ENCODE data around the gene ZNF101. TPM values are rescaled to one million over a fixed set of nuclear protein-coding genes. Genes with fewer than 3 reads are reported as not detected.

ZNF101 gene
- total and polyA plus RNA-seq, 9 of the 15 experiments (the other 6 are each of a cell fraction or from before 2014, with no cell fraction given): 9.6 to 20.3 (median 12.4) TPM

DNA sequence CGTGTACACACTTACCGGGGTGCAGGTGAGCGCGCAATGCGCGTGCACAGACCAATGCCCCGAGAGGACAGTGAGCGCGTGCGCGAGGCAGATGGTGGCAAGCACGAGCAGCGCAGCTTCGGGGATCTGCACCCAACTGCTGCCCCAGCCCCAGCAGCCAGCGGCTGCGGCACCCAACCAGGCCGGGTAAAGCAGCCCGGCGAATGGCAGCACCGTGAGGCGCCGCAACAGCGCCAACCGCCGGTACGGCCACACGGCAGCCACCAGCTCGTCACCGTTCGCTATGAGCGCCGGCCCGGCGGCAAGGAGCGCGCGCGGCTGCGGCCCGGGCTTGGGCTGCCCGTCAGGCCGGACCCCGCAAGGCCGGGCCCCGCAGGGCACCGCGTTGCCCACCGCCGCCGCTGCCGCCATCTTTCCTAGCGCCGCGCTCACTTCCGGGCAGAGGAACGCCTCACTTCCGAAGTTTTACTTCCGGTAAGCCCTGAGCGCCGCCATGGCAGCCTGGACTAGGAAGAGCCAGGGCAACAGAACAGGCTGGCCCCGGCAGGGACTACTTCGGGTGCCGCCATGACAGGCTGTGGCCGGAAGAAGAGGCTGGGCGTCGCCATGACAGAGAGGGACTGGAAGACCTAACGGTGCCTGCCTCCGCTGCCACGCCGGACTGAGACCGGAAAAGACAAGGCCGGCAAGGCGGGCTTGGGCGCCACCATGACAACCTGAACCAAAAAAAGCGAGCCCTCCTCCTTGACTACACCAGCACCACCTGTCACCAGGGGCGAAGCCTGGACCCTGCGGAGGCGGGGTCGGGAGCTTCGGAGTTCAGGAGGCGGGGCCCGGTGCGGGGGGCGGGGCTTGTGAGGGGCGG is 5.2 kb upstream of the ZNF101 start, which contains the start of gene ATP13A1 (continued):
- TF ChIP-seq, protein P1, sequence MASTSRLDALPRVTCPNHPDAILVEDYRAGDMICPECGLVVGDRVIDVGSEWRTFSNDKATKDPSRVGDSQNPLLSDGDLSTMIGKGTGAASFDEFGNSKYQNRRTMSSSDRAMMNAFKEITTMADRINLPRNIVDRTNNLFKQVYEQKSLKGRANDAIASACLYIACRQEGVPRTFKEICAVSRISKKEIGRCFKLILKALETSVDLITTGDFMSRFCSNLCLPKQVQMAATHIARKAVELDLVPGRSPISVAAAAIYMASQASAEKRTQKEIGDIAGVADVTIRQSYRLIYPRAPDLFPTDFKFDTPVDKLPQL (IDR thresholded peaks at IDR 0.05; ENCODE audit: extremely low read depth, insufficient read length): no peak
- TF ChIP-seq, protein P2, sequence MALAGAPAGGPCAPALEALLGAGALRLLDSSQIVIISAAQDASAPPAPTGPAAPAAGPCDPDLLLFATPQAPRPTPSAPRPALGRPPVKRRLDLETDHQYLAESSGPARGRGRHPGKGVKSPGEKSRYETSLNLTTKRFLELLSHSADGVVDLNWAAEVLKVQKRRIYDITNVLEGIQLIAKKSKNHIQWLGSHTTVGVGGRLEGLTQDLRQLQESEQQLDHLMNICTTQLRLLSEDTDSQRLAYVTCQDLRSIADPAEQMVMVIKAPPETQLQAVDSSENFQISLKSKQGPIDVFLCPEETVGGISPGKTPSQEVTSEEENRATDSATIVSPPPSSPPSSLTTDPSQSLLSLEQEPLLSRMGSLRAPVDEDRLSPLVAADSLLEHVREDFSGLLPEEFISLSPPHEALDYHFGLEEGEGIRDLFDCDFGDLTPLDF (CRISPR knock-in tag; IDR thresholded peaks at IDR 0.05): no peak
- TF ChIP-seq RAD21 (CRISPR knock-in tag; conservative IDR thresholded peaks at IDR 0.05 in 1 of 2, IDR thresholded peaks at IDR 0.05 in 1 of 2): no peak
- peak; percentile 63; the same call in 1 of the 2 replicates for TF ChIP-seq ZNF165 (CRISPR knock-in tag; IDR thresholded peaks at IDR 0.05; ENCODE audit: borderline replicate concordance)
- TF ChIP-seq ZBTB7A (IDR thresholded peaks at IDR 0.05; ENCODE audit: borderline replicate concordance, control insufficient read depth, low read depth, low read length): peak; percentile 59; the same call in 1 of the 2 replicates
- TF ChIP-seq PHF20 (IDR thresholded peaks at IDR 0.05; ENCODE audit: partially characterized antibody): peak; percentile 88
- peak in 1 of 2 experiments; percentile 69; a peak in 1 of 4 replicates for TF ChIP-seq KDM4B (IDR thresholded peaks at IDR 0.05; ENCODE audit: borderline replicate concordance in 2 of 2, low read depth in 1 of 2)
- TF ChIP-seq, protein P3, sequence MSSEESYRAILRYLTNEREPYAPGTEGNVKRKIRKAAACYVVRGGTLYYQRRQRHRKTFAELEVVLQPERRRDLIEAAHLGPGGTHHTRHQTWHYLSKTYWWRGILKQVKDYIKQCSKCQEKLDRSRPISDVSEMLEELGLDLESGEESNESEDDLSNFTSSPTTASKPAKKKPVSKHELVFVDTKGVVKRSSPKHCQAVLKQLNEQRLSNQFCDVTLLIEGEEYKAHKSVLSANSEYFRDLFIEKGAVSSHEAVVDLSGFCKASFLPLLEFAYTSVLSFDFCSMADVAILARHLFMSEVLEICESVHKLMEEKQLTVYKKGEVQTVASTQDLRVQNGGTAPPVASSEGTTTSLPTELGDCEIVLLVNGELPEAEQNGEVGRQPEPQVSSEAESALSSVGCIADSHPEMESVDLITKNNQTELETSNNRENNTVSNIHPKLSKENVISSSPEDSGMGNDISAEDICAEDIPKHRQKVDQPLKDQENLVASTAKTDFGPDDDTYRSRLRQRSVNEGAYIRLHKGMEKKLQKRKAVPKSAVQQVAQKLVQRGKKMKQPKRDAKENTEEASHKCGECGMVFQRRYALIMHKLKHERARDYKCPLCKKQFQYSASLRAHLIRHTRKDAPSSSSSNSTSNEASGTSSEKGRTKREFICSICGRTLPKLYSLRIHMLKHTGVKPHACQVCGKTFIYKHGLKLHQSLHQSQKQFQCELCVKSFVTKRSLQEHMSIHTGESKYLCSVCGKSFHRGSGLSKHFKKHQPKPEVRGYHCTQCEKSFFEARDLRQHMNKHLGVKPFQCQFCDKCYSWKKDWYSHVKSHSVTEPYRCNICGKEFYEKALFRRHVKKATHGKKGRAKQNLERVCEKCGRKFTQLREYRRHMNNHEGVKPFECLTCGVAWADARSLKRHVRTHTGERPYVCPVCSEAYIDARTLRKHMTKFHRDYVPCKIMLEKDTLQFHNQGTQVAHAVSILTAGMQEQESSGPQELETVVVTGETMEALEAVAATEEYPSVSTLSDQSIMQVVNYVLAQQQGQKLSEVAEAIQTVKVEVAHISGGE (CRISPR knock-in tag; IDR thresholded peaks at IDR 0.05): peak; percentile 46 to 93 (median 48); a peak in 4 of 6 replicates
- TF ChIP-seq PHF21A (IDR thresholded peaks at IDR 0.05; ENCODE audit: borderline replicate concordance, low read depth): no peak
- TF ChIP-seq, protein P4, sequence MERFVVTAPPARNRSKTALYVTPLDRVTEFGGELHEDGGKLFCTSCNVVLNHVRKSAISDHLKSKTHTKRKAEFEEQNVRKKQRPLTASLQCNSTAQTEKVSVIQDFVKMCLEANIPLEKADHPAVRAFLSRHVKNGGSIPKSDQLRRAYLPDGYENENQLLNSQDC (CRISPR knock-in tag; IDR thresholded peaks at IDR 0.05): no peak
- TF ChIP-seq L3MBTL2 (IDR thresholded peaks at IDR 0.05): peak; percentile 63
- no peak for TF ChIP-seq KDM2B (CRISPR knock-in tag; IDR thresholded peaks at IDR 0.05)
- TF ChIP-seq MXI1 (IDR thresholded peaks at IDR 0.05; ENCODE audit: low read depth, low read length): peak; percentile 74
- TF ChIP-seq, protein P5, sequence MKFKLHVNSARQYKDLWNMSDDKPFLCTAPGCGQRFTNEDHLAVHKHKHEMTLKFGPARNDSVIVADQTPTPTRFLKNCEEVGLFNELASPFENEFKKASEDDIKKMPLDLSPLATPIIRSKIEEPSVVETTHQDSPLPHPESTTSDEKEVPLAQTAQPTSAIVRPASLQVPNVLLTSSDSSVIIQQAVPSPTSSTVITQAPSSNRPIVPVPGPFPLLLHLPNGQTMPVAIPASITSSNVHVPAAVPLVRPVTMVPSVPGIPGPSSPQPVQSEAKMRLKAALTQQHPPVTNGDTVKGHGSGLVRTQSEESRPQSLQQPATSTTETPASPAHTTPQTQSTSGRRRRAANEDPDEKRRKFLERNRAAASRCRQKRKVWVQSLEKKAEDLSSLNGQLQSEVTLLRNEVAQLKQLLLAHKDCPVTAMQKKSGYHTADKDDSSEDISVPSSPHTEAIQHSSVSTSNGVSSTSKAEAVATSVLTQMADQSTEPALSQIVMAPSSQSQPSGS (CRISPR knock-in tag; IDR thresholded peaks at IDR 0.05): peak; percentile 16; the same call in 1 of the 2 replicates
- peak; percentile 33; the same call in 1 of the 2 replicates for TF ChIP-seq CTBP1 (IDR thresholded peaks at IDR 0.05; ENCODE audit: borderline replicate concordance)
- TF ChIP-seq ASH1L (IDR thresholded peaks at IDR 0.05; ENCODE audit: borderline replicate concordance, low read depth, partially characterized antibody): peak; percentile 28
- TF ChIP-seq TOE1 (IDR thresholded peaks at IDR 0.05; ENCODE audit: borderline replicate concordance): 0 out of 2 replicates have a peak, but pooled peaks have one; percentile 34
- TF ChIP-seq TOE1 (CRISPR knock-in tag; IDR thresholded peaks at IDR 0.05; ENCODE audit: borderline replicate concordance, low read depth): no peak
